SIG-M5 treated with dmso at 0.1 percent for 504 hours (cell line): ENCODE data around the gene KANSL1.
"Not testable (repeated sequence)": the region's sequence is repeated elsewhere in the genome, so short reads cannot be mapped to it uniquely, and the experiment has no call there.

Source experiments
- DNase-seq: peaks from one replicate; lab custom pipeline; 2025; ENCODE audit not compliant: unreplicated experiment; lab: John Stamatoyannopoulos, UW

KANSL1 gene

DNA sequence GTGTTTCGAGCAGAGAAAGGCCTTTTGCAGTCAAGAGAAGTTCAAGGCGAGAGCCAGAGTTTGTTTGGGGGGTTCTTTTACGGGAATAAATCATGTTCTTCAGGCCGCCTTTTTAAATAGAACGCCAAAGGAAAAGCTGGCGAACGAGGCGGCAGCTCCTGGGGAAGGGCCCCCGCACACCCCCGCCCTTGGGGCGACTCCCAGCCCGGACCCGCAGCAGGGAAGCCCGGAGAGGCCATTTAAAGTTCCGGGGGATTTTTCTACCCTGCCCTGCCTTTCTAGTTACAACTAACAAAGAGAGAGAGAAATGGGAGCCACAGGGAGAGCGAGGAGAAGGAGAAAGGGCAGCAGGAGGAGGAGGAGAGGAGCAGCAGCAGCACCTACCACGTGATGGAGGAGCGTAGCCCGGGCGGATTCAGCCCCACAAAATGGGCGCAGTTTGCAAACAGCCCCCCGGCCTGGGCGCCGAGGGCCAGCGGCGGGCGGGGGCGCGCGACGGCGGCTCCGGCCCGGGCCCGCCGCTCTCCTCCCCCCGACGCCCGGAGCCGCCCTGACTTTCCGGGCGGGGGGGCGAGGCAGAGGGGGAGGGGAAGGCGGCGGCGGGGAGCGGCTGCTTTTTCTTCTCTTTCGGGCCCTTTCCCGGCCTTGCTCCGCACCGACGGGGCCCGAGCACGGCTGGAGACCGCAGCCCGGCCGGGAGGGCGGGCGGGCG, 634 bp downstream of the KANSL1 start:
- peak; percentile 80 for DNase-seq

DNA sequence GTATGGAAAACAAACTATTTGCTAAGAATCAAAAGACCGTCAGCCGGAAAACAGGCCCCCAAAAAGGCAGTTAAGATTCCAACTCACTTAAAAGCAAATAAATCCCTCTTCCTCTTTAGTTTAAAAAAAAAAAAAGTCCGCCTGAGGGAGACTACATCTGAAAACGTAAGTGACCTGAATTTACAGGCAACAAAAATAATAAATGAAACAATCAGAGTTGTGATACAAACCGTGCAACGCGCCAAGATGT, 1.1 kb downstream of the KANSL1 start:
- no peak for DNase-seq

DNA sequence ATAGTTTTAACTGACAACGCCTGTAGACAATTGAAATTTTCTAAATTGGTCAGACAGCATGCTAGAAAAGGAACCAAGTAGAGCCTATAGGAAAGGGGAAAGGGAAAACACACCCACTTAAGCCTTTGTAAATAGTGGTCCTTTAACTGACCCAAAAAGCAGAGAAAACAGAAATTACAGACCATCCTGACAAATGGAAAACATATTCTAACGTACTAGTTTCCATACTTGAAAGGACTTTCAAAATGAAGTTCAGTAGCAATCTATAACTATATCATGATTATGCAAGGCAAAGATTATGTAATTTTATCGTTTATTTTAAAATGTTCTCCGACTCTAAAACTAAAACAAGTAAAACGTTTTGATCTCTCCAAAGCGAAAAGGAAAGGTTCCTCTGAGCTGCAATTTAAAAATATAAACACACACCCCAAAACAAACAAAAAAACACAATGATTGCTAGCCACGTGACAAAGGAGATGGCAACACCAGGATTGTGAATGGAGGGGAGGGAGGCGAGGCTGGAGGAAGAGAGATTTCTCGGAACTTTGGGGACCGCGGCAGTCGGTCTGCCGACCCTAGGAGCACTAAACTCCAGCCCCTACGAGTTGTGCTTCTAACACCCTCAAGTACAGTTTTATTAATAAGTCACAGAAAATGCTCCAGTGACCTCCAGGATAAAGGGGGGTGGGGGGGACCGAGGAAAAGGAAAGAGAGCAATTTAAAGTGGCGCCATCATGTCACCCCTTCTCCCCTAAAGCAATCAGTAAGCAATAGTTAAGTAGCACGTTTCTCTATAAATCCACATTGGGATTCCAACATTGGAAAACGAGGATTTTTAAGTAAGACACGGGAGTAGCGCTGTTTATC, 1.7 kb downstream of the KANSL1 start:
- DNase-seq, result peak; percentile 88

DNA sequence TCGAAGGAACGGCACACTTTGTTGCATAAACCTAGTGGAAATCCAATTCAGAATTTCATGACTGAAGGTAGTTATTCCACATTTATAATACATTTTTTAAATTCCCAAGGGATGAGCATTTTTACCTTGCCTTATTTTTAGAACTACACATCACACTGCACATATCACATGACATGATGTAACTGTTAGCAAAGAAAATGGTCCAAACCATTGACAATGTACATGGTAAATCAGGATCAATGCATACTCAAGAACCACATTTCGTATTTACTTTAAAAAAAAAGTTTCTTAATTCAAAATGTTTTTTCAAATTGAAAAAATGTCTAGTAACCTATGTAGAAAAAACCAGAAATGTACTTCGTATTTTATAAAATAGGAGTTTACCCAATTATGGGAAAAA, 2.5 kb downstream of the KANSL1 start:
- DNase-seq, result no peak

DNA sequence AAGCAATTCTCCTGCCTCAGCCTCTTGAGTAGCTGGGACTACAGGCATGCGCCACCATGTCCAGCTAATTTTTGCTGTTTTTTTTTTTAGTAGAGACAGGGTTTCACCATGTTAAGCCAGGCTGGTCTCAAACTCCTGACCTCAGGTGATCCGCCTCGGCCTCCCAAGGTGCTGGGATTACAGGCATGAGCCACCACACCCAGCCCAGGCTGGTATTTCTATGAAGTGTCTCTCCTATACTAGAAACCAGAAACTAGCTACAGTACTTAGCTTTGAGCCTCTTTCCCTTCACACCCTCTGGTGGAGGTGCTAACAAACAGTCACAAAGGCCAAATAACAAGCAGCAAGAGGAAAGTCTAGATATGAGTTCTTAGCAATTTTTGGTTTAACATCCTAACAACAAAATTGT, 6.4 kb downstream of the KANSL1 start:
- DNase-seq, result peak; percentile 75

DNA sequence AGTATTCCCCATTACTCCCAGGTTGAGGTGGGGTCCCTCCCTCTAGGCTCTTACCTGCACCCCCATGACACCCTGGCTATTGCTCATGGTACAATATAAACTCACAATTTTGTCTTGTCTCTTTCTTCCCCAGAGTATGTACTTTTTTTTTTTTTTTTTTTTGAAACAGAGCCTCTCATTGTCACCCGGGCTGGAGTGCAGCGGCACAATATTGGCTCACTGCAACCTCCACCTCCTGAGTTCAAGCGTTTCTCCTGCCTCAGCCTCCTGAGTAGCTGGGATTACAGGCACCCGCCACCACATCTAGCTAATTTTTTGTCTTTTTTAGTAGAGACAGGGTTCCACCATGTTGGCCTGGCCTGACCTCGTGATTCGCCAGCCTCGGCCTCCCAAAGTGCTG, 8.5 kb downstream of the KANSL1 start:
- DNase-seq, result no peak

DNA sequence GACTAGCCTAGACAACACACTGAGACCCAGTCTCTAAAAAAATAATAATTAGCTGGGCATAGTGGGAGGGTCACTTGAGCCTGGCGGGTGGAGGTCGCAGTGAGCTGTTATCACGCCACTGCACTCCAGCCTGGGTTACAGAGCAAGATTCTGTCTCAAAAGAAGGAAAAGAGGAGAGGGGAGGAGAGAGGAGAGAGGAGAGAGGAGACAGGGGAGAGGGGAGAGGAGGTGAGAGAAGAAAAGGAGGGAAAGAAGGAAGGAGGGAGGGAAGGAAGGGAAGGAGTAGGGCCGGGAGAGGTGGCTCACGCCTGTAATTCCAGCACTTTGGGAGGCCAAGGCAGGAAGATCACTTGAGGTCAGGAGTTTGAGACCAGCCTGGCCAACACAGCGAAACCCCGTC, 9.8 kb downstream of the KANSL1 start:
- DNase-seq, result not testable (repeated sequence)

DNA sequence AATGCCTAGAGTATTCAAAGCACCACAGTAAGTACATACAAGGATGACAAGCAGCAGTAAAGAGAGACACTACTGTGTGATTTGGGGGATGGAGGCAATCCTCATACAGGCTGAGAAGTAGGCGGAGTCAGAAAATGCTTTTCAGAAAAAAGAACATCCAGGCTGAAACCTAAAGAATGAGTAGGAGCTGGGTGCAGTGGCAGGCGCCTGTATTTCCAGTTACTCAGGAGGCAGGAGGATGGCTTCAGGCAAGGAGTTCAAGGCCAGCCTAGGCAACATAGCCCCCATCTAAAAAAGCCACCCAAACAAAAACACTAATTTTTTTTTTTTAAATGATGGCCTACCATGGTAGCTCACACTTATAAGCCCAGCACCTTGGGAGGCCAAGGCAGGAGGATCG, 10.3 kb downstream of the KANSL1 start:
- DNase-seq, result no peak

DNA sequence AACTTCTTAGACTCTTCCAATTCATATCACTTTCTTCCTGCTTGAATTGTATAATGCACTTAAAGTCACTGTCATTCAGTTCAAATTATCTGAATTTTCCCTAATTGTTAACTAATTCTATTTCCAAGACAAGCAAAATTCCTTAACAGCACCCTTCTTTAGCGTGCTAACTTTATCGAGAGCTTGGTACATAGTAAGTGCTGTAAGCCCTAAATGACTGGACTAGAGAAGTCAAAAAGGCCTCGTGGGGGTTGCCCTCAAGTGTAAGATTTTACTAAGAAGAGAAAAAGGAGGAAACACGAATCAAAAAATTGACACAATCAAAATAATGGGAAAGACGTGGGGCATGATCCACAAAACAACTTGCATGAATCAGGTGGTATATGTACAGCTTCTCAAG, 11.3 kb downstream of the KANSL1 start:
- no peak for DNase-seq

DNA sequence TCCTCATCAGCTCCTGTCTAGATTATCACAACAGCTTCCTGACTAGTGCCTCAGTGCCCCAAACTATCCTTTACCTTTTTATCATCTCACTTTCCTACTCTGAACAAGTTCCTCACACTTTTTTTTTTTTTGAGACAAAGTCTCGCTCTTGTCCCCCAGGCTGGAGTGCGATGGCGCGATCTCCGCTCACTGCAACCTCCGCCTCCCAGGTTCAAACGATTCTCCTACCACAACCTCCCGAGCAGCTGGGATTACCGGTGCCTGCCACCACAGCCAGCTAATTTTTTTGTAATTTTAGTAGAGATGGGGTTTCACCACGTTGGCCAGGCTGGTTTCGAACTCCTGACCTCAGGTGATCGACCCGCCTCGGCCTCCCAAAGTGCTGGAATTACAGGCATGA, 11.9 kb downstream of the KANSL1 start:
- not testable (repeated sequence) for DNase-seq

DNA sequence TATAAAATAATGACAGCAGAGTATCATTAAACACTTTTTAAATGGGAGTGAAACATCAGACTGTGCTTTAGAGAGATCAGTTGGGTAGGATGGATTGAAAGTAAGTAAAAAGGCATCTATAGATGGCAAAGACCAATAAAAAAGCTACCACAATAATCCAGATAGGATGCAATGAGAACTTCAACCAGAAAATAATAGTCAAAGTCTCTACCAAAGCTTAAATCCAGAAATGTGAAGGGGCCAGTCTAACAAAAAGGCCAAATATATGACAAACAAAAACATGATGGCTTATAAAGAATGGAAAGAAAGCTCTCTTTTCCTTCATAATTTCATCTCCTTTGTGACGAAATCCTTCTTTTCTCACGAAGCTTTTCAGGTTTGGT, 12.3 kb downstream of the KANSL1 start:
- no peak for DNase-seq

DNA sequence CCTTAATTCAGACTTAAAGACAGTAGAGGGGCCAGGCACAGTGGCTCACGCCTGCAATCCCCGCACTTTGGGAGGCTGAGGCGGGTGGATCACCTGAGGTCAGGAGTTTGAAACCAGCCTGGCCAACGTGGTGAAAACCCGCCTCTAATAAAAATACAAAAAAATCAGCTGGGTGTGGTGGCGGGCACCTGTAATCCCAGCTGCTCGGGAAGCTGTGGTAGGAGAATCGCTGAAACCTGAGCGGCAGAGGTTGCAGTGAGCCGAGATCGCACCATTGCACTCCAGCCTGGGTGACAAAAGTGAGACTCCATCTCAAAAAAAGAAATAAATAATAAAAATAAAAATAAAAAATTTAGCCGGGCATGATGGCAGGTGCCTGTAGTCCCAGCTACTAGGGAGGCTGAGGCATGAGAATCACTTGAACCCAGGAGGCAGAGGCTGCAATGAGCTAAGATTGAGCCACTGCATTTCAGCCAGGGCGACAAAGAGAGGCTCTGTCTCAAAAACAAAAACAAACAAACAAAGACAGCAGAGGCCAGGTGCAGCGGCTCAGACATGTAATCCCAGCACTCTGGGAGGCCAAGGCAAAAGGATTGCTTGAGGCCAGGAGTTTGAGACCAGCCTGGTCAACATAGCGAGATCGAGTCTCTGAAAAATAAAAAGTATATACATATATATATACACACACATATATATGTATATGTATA, 12.9 kb downstream of the KANSL1 start:
- not testable (repeated sequence) for DNase-seq

DNA sequence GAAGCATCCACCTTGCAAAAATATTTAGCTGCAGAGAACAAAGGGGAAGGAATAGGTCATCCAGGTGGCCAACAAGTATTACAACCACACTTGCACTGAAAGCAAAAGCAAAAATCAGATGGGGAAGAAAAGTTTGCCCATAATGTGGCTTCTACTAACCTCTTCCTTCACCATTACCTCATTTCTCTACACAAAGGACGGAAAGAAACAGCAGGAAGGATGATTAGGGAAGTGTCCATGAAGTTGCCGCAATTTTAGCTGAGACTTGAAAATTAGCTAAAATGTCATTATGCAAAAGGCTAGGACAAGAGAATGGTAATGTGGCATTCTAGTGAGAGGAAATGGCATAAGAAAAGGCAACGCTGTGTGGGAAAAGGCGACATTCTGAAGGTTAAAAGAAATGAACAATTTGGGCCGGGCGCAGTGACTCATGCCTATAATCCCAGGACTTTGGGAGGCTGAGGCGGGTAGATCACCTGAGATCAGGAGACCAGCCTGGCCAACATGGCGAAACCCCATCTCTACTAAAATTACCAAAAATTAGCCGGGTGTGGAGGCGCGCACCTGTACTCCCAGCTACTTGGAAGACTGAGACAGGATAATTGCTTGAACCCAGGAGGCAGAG, 13.7 kb downstream of the KANSL1 start:
- peak; percentile 100 for DNase-seq

DNA sequence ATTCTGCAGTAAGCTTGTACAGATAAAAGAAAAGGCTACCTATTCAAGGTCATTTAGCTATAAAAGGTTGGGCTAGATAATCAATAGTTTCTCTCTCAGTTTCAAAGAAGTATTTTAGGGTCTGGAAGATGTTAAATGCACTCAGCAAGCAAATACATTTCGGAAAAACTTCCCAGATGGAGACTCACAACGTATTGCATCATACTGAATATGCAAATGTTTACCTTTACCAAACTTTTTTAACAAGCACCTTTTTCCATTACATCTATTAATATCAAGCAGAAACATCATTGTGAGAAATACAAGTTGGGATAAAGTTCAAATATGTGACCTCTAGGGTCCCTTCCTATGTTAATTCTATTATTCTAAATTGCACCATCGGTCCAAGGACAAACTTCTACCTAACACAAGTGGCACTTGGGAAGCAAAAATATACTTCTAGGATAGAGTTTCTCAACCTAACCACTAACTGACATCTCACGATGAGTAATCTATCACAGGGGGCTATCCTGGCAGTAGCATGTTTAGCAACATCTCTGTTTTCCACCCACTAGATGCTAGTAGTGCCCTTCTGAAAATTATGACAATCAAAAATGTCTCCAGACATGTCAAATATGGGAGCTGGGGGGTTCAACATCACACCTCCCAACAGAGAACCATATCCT, 14.5 kb downstream of the KANSL1 start:
- peak; percentile 92 for DNase-seq

DNA sequence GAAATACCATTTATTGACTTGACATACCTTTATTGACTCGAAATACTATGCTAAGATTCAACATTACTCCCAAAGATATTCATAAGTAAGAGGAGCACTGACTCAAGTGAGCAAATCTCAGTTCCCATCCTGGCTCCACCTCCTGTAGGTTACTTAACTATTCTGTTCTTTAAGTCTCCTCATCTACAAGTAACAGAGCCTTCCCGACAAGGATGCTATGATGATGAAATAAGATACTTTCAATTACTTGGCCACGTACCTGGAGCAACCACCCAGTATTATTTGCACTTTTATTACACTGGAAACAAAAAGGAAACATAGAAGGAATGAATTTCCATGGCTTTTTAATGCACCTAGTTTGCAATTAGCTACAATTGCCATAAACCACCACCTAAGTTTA, 16.3 kb downstream of the KANSL1 start:
- no peak for DNase-seq

DNA sequence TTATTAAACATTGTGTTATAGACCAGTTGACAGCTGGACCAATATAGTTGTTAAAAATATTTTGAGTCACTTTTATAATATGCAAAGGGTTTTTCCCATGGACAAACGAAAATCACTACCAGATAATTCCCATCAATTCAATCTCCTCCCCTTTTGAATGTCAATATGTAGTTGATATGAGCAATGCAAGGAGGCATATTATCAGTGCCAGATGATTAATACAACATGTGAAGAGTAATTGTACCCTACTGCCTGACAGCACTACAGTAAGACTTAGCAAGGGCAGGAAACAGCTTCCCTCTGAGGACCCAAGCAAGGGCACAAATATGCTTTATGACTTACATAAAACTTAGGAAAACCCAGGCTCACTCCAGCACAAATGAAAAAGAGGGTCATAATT, 17.3 kb downstream of the KANSL1 start:
- DNase-seq, result no peak

DNA sequence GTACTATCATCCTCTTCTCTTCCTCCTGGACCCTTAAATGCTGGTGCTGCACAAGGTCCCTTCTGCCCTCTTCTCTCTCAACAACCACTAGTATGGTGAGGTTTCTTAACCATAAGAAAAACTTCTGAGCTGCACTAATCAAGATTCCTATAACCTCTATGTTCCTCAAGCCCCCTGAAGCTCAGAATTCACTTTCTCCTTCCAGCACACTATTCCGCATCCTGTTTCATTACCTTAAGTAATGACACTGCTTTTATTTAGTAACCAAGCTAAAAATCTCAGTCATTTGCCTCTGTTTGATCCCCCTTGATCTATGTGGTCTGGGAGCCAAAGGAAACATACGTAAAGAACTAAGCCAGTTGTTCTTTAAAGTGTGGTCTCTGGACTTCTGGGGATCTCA, 20.1 kb downstream of the KANSL1 start:
- DNase-seq, result no peak

DNA sequence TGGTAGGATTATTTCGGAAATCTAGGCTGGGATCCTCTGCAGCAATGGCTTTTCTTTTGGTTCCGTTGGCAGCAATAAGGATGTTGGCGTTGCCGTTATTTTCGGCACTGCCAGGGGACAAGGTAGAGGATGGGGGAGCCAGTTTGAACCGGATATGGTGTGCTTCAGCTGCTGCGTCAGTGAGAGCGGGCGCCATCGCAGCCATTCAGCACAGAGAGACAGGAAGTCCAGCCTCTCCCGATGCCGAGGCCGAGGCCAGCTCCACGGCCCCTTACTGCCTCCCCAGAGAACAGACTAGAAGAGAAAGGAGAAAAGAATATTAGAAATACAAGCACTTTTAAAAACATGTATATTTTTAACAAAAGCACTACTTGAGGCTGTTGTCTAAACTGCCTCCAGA, 21.3 kb downstream of the KANSL1 start:
- no peak for DNase-seq

DNA sequence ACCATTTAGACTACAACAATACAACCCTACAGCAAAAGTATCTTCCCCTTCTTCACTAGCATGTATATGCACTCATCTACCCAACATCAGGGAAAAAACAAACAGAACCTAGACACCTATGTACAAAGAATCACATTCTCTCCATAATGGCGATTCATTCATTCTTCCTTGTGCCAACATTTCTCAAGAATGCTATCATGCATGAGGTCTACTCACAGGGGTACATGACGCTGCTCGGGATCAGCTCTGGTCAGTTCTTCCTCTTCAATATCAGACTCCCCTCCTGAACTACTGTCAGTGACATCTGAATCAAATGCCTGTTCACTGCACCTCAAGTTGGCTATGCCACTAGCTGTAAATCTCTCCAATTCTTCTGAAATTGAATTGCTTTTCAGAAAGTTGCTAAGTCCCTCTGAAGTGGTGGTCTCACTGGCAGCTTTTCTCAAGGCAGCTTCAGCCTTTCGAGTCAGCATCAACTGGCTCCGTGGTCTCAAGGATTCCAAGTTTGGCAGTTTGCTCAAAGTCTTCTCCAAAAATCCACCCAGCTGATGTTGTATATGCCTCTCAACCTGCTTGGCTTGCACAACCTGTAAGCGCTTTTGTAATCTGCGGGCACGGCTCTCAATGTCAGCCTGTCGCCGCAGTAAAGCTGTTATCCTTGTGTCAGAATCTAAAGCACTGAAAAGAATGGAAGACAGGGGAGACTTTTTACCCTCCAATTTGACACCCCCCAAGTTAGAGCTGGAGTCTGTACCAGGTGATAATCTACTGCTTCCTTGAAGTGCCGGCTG, 22.4 kb downstream of the KANSL1 start:
- no peak for DNase-seq

DNA sequence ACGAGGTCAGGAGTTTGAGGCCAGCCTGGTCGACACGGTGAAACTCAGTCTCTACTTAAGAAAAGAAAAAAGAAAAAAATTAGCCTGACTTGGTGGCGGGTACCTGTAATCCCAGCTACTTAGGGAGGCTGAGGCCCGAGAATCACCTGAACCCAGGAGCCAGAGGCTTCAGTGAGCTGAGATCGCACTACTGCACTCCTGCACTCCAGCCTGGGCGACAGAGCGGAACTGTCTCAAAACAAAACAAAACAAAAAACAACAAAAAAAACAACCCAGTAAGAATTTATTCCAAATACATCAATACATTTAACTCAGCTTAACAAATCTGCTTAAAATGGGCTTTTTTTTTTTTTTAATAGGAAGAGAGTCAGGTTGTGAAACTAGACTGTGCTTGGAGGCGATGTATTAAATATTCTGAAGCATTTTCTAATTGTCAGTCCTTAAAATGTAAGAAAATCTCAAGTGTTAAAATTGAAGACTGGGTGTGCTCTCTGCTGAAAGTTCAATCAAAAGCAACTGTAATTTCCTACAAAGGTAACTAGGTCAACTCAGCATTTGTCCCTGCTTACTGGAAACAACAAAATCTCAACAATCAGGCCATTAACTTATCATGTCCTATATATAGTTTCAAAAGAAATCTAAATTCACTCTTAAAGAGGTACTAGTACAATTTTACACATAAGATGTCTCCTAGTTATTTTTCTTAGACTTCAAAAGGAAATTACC, 23.2 kb downstream of the KANSL1 start:
- no peak for DNase-seq
